PC-3 (cell line): ENCODE data around the gene CHL1. TPM values are rescaled to one million over a fixed set of nuclear protein-coding genes. Genes with fewer than 3 reads are reported as not detected.

Experiments used
- ATAC-seq: fragments of 200-7000 bp; cut with Tn5 transposase; 2 replicates; pipeline ENCODE4 v1.9.1; 2020; ENCODE audit warnings: mild to moderate bottlenecking, moderate library complexity
- BruUV-seq: library from RNA; stranded (reverse); fragments of 400-500 nt; replicated peaks from 2 replicates; lab custom pipeline; 2021; lab: Mats Ljungman, UMichigan
- CTCF ChIA-PET: fragments of 300-600 bp; sonication (Branson Sonifier 250); formaldehyde crosslinking; loops from one replicate; lab custom pipeline; 2022; ENCODE audit warnings: antibody characterized with exemption; lab: Charles Lee
- POLR2A ChIA-PET: fragments of 300-600 bp; sonication (Branson Sonifier 250); formaldehyde crosslinking; loops from one replicate; lab custom pipeline; 2022; ENCODE audit warnings: antibody characterized with exemption; ENCODE audit not compliant: unreplicated experiment; lab: Charles Lee
- DNase-seq: peaks from one replicate; pipeline ENCODE4 v3.0.0-alpha.2; 2015
- H2AFZ ChIP-seq: fragments of 300-600 bp; sonication (generic); 2 replicates; pipeline ENCODE4 v1.6.0; 2016; ENCODE audit warnings: antibody characterized with exemption, low read length
- H3F3A ChIP-seq: fragments of 300-600 bp; sonication (generic); one replicate; pipeline ENCODE4 v1.6.0; 2017; ENCODE audit warnings: antibody characterized with exemption, low read length, control low read depth, mild to moderate bottlenecking; ENCODE audit not compliant: unreplicated experiment
- H3K27ac ChIP-seq: fragments of 300-600 bp; sonication (generic); 2 replicates; pipeline ENCODE4 v1.5.1; 2016; ENCODE audit warnings: mild to moderate bottlenecking, low read length
- H3K27me3 ChIP-seq: fragments of 300-600 bp; sonication (generic); 2 replicates; pipeline ENCODE4 v1.6.1; 2016; ENCODE audit warnings: low read length, mixed read lengths
- H3K36me3 ChIP-seq: fragments of 300-600 bp; sonication (generic); 2 replicates; pipeline ENCODE4 v1.6.1; 2016; ENCODE audit warnings: low read depth, mixed run types, low read length, mixed read lengths
- H3K4me1 ChIP-seq: fragments of 300-600 bp; sonication (generic); 2 replicates; pipeline ENCODE4 v1.5.1; 2016; ENCODE audit warnings: low read length; ENCODE audit not compliant: insufficient read depth
- H3K4me2 ChIP-seq: fragments of 300-600 bp; sonication (generic); 2 replicates; pipeline ENCODE4 v1.6.0; 2016; ENCODE audit warnings: low read length
- H3K4me3 ChIP-seq: fragments of 300-600 bp; sonication (generic); 2 replicates; pipeline ENCODE4 v1.5.1; 2016; ENCODE audit warnings: mild to moderate bottlenecking, low read length, mixed read lengths
- H3K79me2 ChIP-seq: fragments of 300-600 bp; sonication (generic); 2 replicates; pipeline ENCODE4 v1.6.1; 2017; ENCODE audit warnings: low read length, mixed read lengths
- H3K9ac ChIP-seq: fragments of 300-600 bp; sonication (generic); 2 replicates; pipeline ENCODE4 v1.6.0; 2016; ENCODE audit warnings: mild to moderate bottlenecking, low read length
- H3K9me2 ChIP-seq: fragments of 300-600 bp; sonication (generic); replicated peaks from 2 replicates; pipeline ENCODE4 v1.6.1; 2016; ENCODE audit warnings: mixed run types, low read length, mixed read lengths
- H3K9me3 ChIP-seq: fragments of 300-600 bp; sonication (generic); 2 replicates; pipeline ENCODE4 v1.6.1; 2016; ENCODE audit warnings: low read length, mixed read lengths
- H4K20me1 ChIP-seq: fragments of 300-600 bp; sonication (generic); 2 replicates; pipeline ENCODE4 v1.6.1; 2016; ENCODE audit warnings: low read length, mixed read lengths
- EZH2 ChIP-seq: fragments of 300-600 bp; sonication (generic); IDR thresholded peaks from one replicate; pipeline ENCODE4 v1.6.1; 2017; ENCODE audit warnings: antibody characterized with exemption, mild to moderate bottlenecking, low read length; ENCODE audit not compliant: unreplicated experiment
- EZH2phosphoT487 ChIP-seq: fragments of 300-600 bp; sonication (generic); IDR thresholded peaks from 2 replicates; pipeline ENCODE4 v1.6.1; 2018; ENCODE audit warnings: mild to moderate bottlenecking, antibody characterized with exemption, low read length, borderline replicate concordance
- intact Hi-C: fragments of 100-400 bp; cut with micrococcal nuclease; formaldehyde crosslinking; loops from 2 replicates; pipeline ENCODE4 v1.9.0; 2023
- total RNA-seq: library from RNA; depleted of rRNA; stranded (reverse); fragments of >200 nt; gene quantifications from 2 replicates; pipeline ENCODE4 v1.2.3, GENCODE V29; 2014
- TF ChIP-seq, protein P1 (sequence below): fragments of 300-600 bp; sonication (generic); conservative IDR thresholded peaks from 2 replicates; pipeline ENCODE4 v1.5.1; 2017; ENCODE audit warnings: antibody characterized with exemption, low read depth, mild to moderate bottlenecking, low read length

The CHL1 gene
- total RNA-seq, 1 experiment from 2014 or later = not detected

DNA sequence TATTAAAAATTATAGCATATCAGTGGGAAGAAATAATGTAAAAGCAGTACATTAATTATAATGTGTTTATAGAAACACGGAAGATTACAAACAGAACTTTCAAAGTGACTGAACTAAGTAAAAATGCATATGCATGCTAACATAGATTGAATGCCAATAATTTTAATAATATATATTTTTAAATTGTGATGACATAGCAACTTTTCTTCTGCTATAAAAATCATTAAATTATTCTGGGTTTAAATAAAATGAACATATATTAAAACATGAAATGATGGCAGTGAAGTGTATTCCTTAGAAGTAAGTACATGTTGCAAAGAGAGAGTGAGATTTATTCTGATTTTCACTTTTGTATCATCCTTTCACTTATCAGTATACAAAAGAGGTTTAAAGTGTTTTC lies 128.9 kb downstream of the CHL1 start:
- Histone ChIP-seq H3K4me3 (no peak overlapping the region), H3F3A (no peaks in the 10 kb centered on the region), H3K9me3 (0 out of 2 replicates have a peak, but pooled peaks cover 8% of the 10 kb centered on the region), H3K9me2 (no peaks in the 10 kb centered on the region), H3K27me3 (peaks cover 16% of the 10 kb centered on the region; the same call in 1 of the 2 replicates), H2AFZ (no peak overlapping the region), H3K79me2 (no peaks in the 10 kb centered on the region), H3K4me2 (no peak overlapping the region), H3K27ac (no peak overlapping the region), H3K9ac (no peak overlapping the region), H3K36me3 (no peaks in the 10 kb centered on the region), H3K4me1 (no peaks in the 10 kb centered on the region), H4K20me1 (no peaks in the 10 kb centered on the region)
- POLR2A ChIA-PET = no interaction called here
- CTCF ChIA-PET = no interaction called here
- no TSS peak for BruUV-seq
- no peak for ATAC-seq
- intact Hi-C loops = no loop called here
- TF ChIP-seq, protein P1, sequence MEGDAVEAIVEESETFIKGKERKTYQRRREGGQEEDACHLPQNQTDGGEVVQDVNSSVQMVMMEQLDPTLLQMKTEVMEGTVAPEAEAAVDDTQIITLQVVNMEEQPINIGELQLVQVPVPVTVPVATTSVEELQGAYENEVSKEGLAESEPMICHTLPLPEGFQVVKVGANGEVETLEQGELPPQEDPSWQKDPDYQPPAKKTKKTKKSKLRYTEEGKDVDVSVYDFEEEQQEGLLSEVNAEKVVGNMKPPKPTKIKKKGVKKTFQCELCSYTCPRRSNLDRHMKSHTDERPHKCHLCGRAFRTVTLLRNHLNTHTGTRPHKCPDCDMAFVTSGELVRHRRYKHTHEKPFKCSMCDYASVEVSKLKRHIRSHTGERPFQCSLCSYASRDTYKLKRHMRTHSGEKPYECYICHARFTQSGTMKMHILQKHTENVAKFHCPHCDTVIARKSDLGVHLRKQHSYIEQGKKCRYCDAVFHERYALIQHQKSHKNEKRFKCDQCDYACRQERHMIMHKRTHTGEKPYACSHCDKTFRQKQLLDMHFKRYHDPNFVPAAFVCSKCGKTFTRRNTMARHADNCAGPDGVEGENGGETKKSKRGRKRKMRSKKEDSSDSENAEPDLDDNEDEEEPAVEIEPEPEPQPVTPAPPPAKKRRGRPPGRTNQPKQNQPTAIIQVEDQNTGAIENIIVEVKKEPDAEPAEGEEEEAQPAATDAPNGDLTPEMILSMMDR = no peak
- TF ChIP-seq EZH2phosphoT487 = no peak
- TF ChIP-seq EZH2 = no peak
- DNase-seq = no peak

DNA sequence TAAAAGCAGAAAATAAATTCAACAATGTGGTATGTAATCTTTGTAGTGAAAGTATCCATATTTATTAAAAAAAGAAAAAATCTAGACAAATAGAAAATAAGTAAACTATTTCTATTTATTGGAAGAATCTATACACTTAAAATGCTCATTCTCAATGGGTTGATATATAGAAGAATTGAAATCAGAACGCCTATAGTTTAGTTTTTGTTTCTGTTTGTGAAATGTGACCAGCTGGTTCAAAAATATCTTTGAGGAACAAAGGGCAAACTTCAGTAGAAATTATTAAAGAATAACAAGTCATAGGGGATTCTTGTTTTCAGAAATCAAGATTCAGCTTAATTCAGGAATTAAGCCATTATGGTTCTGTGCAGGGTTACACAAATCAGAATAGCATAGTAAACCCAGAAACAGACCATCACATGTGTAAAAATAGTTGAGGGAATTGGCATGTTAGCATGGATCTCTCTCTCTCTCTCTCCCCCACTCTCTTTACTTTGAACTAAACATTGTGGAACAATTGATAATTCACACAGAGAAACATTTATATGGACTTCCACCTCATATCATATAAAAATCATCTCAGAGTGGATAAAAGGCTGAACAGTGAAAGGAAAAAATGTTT lies 134.0 kb downstream of the CHL1 start:
- H3K9ac ChIP-seq = no peak overlapping the region
- no peaks in the 10 kb centered on the region for H4K20me1 ChIP-seq
- ChIA-PET CTCF (no interaction called here), POLR2A (no interaction called here)
- no TSS peak for BruUV-seq
- H3K4me3 ChIP-seq = no peak overlapping the region
- TF ChIP-seq, protein P1 = no peak
- TF ChIP-seq EZH2phosphoT487 = no peak
- no peak for TF ChIP-seq EZH2
- H3K79me2 ChIP-seq = no peaks in the 10 kb centered on the region
- intact Hi-C loops = no loop called here
- ATAC-seq (no peak), DNase-seq (no peak)
- H3K4me2 ChIP-seq = no peak overlapping the region
- H3K9me2 ChIP-seq = no peaks in the 10 kb centered on the region
- H3K27me3 ChIP-seq = peaks cover 4% of the 10 kb centered on the region; the same call in 1 of the 2 replicates
- no peaks in the 10 kb centered on the region for H3K4me1 ChIP-seq
- no peak overlapping the region for H2AFZ ChIP-seq
- no peaks in the 10 kb centered on the region for H3F3A ChIP-seq
- peaks cover 13% of the 10 kb centered on the region; the same call in 1 of the 2 replicates for H3K9me3 ChIP-seq
- H3K27ac ChIP-seq = no peak overlapping the region
- no peaks in the 10 kb centered on the region for H3K36me3 ChIP-seq

DNA sequence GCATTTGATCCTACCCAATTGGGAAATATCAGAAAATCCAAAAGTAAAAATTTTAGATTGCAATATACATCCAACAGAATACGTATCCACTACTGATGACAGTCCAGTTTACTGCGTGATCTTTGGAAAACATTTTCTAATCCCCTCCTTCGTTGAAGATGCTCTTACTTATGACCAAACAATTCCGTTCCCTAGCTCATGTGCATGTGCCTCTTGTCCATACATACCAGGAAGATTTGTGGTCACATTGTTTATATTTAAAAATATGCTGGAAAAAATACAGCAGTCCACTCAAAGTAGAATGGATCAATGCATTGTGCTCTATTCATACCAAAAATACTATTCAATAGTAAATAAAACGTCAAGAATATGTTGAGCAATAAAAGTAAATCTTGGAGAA lies 135.3 kb downstream of the CHL1 start:
- no peak for DNase-seq
- peaks cover 13% of the 10 kb centered on the region; the same call in 1 of the 2 replicates for H3K9me3 ChIP-seq
- H3K27ac ChIP-seq = no peak overlapping the region
- BruUV-seq = no TSS peak
- H3K27me3 ChIP-seq = peaks cover 4% of the 10 kb centered on the region; the same call in 1 of the 2 replicates
- no peaks in the 10 kb centered on the region for H3K79me2 ChIP-seq
- no peaks in the 10 kb centered on the region for H3K4me1 ChIP-seq
- no peak for ATAC-seq
- POLR2A ChIA-PET = no interaction called here
- H3K36me3 ChIP-seq = no peaks in the 10 kb centered on the region
- no peaks in the 10 kb centered on the region for H3K9me2 ChIP-seq
- no peak overlapping the region for H3K9ac ChIP-seq
- no peaks in the 10 kb centered on the region for H3F3A ChIP-seq
- no peaks in the 10 kb centered on the region for H4K20me1 ChIP-seq
- H3K4me3 ChIP-seq = no peak overlapping the region
- TF ChIP-seq EZH2 (no peak), EZH2phosphoT487 (no peak)
- TF ChIP-seq, protein P1 = no peak
- CTCF ChIA-PET = no interaction called here
- no peak overlapping the region for H3K4me2 ChIP-seq
- intact Hi-C loops = no loop called here
- no peak overlapping the region for H2AFZ ChIP-seq
